ENCODE data around the gene MARCHF10.

MARCHF10 gene

DNA sequence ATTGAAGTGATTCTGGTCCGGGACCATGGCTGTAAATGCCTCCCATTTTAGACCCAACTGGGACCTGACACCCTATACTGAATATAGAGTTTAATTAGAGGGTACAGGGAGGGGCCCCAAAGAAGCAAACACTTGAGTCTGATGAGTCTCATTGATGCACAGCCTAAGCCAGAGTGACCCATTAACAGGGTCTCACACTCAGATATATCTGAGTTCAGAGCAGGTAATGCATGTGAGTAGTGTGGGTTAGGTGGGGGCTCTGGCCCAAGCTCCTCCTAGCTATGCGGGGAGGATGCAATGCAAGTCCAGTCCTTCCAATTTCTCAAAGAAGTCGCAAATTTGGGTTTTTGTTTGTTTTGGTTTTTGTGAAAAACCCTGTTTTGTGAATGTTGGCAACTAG lies 17.1 kb upstream of the MARCHF10 start:
- H3K4me3 ChIP-seq (replicated peaks; ENCODE audit: low read depth, low read length): no peak overlapping the region
- no peak for DNase-seq (ENCODE audit: extremely low read depth, low read depth)
- TF ChIP-seq CTCF (IDR thresholded peaks at IDR 0.05; ENCODE audit: low read depth, low read length, missing control alignments): no peak

DNA sequence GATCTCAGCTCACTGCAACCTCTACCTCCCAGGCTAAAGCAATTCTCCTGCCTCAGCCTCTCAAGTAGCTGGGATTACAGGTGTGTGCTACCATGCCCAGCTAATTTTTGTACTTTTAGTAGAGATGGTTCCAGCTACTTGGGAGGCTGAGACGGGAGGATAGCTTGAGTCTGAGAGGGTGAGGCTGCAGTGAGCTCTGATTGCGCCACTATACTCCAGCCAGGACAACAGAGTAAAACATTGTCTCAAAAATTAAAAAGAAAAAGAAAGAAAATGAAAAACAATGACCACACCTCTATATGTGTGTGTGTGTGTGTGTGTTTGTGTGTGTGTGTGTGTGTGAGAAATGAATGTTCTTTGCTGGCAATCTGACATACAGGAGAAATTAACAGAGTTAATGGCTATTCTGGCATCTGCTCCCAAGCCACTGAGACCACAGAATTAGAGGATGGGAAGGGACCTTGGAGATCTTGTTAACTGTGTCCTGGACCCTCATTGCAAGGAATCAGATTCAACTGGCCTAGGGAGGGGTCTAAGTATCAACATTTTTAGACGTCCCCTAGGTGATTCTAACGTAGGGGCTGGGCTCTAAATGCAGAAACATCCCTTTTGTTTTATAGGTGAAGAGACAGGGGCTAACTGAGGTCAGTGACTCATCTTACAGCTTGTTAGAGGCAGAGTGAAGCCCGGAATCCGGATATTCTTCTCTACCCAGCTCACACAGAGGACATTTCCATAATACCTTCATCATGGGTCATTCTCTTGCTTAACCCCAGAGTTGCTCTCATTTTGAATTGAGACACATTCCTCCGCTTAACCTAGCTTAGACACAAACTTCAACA lies 16.4 kb upstream of the MARCHF10 start:
- no peak for TF ChIP-seq CTCF (IDR thresholded peaks at IDR 0.05; ENCODE audit: low read depth, low read length, missing control alignments)
- peak; percentile 84 for DNase-seq (ENCODE audit: extremely low read depth, low read depth)
- H3K4me3 ChIP-seq (replicated peaks; ENCODE audit: low read depth, low read length): no peak overlapping the region

GRCh38 chr17:62823111-62823893 lies 15.2 kb upstream of the MARCHF10 start:
- TF ChIP-seq CTCF (IDR thresholded peaks at IDR 0.05; ENCODE audit: low read depth, low read length, missing control alignments): no peak
- no peak for DNase-seq (ENCODE audit: extremely low read depth, low read depth)
- no peak overlapping the region for H3K4me3 ChIP-seq (replicated peaks; ENCODE audit: low read depth, low read length)

DNA sequence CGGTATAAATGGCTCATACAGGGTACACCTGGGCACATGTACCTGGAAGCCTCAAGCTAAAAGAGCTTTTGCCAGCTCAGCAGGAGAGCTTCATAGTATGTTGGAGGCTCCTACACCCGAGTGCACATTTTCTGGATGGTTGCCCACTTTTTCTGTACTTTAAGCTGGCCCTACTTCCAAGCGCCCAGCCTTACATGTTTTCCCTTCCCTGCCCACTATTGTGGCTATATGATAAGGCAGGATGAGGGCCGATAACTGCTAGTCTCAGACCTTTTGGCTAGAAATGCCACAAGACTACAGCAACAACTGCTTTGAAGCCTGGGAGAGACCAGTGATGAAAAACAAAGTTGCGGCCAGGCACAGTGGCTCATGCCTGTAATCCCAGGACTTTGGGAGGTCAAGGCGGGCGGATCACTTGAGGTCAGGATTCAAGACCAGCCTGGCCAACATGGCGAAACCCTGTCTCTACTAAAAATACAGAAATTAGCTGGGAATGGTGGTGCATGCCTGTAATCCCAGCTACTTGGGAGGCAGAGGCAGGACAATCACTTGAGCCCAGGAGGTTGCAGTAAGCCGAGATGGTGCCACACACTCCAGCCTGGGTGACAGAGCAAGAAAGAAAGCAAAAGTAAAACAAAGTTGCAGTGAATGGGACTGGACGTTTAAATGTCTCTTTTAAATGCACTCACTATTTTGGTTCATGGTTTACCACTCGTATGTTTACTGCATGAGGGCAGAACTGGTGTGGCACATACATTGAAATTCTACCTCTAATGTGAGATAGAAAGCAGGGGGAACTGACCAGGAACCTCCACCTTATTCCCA lies 14.2 kb upstream of the MARCHF10 start:
- H3K4me3 ChIP-seq (replicated peaks; ENCODE audit: low read depth, low read length): no peak overlapping the region
- TF ChIP-seq CTCF (IDR thresholded peaks at IDR 0.05; ENCODE audit: low read depth, low read length, missing control alignments): no peak
- DNase-seq (ENCODE audit: extremely low read depth, low read depth): no peak

DNA sequence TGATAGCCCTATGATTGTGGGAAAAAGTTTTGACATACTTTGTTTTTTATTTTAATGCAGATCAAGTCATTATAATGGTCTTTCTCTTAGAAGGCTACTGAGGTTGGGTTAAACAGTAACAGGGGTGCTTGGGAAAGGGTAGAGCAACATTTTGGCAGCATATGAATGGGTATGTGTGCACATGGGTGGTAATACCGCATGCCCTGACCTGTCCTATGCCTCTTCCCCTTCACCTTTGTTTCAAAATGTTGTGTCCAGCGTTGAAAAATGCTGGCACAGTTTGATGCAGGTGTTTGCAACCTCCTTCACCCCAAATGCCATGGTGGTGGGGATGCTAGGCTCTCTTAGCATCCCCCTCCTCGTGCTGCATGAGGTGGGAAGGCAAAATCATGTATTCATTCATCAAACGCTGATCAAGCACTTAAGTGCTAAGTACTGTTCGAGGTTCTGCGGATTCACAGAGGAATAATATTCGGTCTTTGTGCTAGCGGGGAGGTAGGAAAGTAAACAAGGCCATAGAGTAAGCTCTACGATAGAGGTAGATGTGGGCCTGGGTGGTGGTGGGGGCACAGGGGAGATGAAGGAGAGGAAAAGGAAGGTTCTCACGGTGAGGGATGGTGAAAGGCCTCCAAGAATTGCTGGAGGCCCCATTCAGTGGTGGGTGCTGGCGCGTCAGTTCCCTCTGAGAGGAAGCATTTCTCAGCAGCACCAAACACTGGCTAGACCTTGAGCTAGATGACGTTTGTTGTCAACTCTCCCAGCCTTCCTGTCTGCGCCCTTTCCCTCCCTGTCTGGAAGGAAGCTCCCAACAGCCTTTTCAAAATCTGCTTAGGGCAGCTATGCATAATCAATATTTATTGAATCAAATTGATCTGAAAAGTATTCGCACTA lies 13.3 kb upstream of the MARCHF10 start:
- no peak for TF ChIP-seq CTCF (IDR thresholded peaks at IDR 0.05; ENCODE audit: low read depth, low read length, missing control alignments)
- no peak for DNase-seq (ENCODE audit: extremely low read depth, low read depth)
- H3K4me3 ChIP-seq (replicated peaks; ENCODE audit: low read depth, low read length): no peak overlapping the region

Measured in HFF-Myc (cell line).